Heart left ventricle (tissue), 16 donors: ENCODE measurements around the gene DHODH. TPM values are rescaled to one million over a fixed set of nuclear protein-coding genes. Genes with fewer than 3 reads are reported as not detected.
A peak's percentile ranks its signal among the peaks of the same experiment; 100 is the strongest.

Experiments
- ATAC-seq, 4 donors: fragments of 200-7000 bp; cut with Tn5 transposase; one replicate each; pipeline ENCODE4 v1.9.1; 2020 to 2022; ENCODE audit warnings: moderate library complexity in 4 of 4, mild to moderate bottlenecking in 3 of 4, moderate number of reproducible peaks in 1 of 4
- DNase-seq, 5 donors: peaks; one replicate each; pipeline ENCODE4 v3.0.0-alpha.2; 2020
- H3K27ac ChIP-seq, 12 donors: fragments of 200-600 bp; sonication (generic) in 4 of 12; one replicate each; pipeline versions ENCODE4 v1.5.0 to v1.8.0; 2016 to 2022; ENCODE audit warnings: mild to moderate bottlenecking in 2 of 12
- H3K27me3 ChIP-seq, 9 donors: fragments of 200-600 bp; sonication (generic) in 2 of 9; one replicate each; pipeline versions ENCODE4 v1.5.1 to v1.8.0; 2016 to 2022; ENCODE audit warnings: mild to moderate bottlenecking in 3 of 9
- H3K36me3 ChIP-seq, 9 donors: fragments of 200-600 bp; sonication (generic) in 2 of 9; one replicate each; pipeline versions ENCODE4 v1.5.0 to v1.8.0; 2018 to 2022; ENCODE audit warnings: mild to moderate bottlenecking in 2 of 9
- H3K4me1 ChIP-seq, 12 donors: fragments of 200-600 bp; sonication (generic) in 4 of 12; one replicate each; pipeline versions ENCODE4 v1.5.0 to v1.8.0; 2016 to 2022; ENCODE audit warnings: mild to moderate bottlenecking in 3 of 12
- H3K4me3 ChIP-seq, 12 donors: fragments of 200-600 bp; sonication (generic) in 4 of 12; one replicate each; pipeline versions ENCODE4 v1.5.0 to v1.8.0; 2017 to 2022; ENCODE audit warnings: mild to moderate bottlenecking in 9 of 12, moderate library complexity in 4 of 12
- H3K9me3 ChIP-seq, 12 donors: fragments of 200-600 bp; sonication (generic) in 4 of 12; one replicate each; pipeline versions ENCODE4 v1.5.0 to v1.8.0; 2016 to 2022; ENCODE audit warnings: mild to moderate bottlenecking in 1 of 12
- POLR2A ChIP-seq, 2 donors: fragments of 450-650 bp; IDR thresholded peaks; one replicate each; pipeline ENCODE4 v1.6.1; 2017; ENCODE audit warnings: antibody characterized with exemption in 2 of 2, mild to moderate bottlenecking in 2 of 2, moderate library complexity in 2 of 2
- WGBS, 4 donors: extraction: QIAGEN DNeasy Blood & Tissue Kit in 2 of 4; methylation state at CpG; one replicate each; pipeline versions ENCODE4 v1.1.5 to v1.1.7; 2013 to 2018; 5-methylcytosine and 5-hydroxymethylcytosine counted together
- intact Hi-C, 10 donors: fragments of 100-400 bp; cut with DNase I; formaldehyde crosslinking; loops; one replicate each; pipeline versions ENCODE4 v1.11.1 to v1.14.2; 2022
- polyA plus RNA-seq, 2 donors: library from polyadenylated mRNA; stranded (reverse); fragments of 200-250 nt; gene quantifications; one replicate each; pipeline ENCODE4 v1.2.3, GENCODE V29; 2013
- total RNA-seq, 9 donors: library from RNA; depleted of rRNA in 2 of 9; stranded (reverse); fragments of >200 nt in 2 of 9; fragmentation: NEBNext Ultra II Directional in 3 of 9; extraction: Animal tissue kit (Norgen Biotek cat#: 25700) in 3 of 9; gene quantifications; one replicate each; pipeline versions ENCODE4 v1.1.0 to v1.2.4, GENCODE V29; 2016 to 2023
- TF ChIP-seq, protein P1 (sequence below), 12 donors: fragments of 200-600 bp; sonication (generic) in 4 of 12; IDR thresholded peaks; one replicate each; pipeline versions ENCODE4 v1.5.0 to v1.8.0; 2018 to 2022; ENCODE audit warnings: antibody characterized with exemption in 12 of 12, mild to moderate bottlenecking in 5 of 12
- donor health status: ischemic (EF 13 %, LVEDD 7.1; RV severe dilation, severe dysfunction).
- donor health status: healthy with polysubstance abuse.
- donor health status: DM: no; HTN: yes; CAD: no.
- donor health status: DM: no; HTN: no; CAD: no.
- donor health status: ischemic (EF 25% LVEDD 6.9; RV normal size, moderate dysfunction).
- donor health status: ischemic (EF 25% LVEDD 5.7; RV mildly dilated, moderate dysfunction).
- donor health status: healthy.
- donor health status: DM: yes; HTN: yes; CAD: no.
- donor health status: ischemic (EF 35%, LVEDD 5.7; RV mildly dilated, moderate dysfunction).
- donor health status: nonischemic (EF 11% LVEDD 7.7; RV severe dilation, severe dysfunction).
- donor health status: DM: yes; HTN: yes; CAD: no.
- donor health status: PGD.
- donor health status: ischemic (EF 29% LVEDD 5.4; RV normal size, mild dysfunction).
- donor health status: nonischemic (EF 23%, LVEDD 6.1; RV moderate dilation, normal function).

DHODH gene
- total and polyA plus RNA-seq, 11 donors: 5.2 to 9.8 (median 7.5) TPM

DNA sequence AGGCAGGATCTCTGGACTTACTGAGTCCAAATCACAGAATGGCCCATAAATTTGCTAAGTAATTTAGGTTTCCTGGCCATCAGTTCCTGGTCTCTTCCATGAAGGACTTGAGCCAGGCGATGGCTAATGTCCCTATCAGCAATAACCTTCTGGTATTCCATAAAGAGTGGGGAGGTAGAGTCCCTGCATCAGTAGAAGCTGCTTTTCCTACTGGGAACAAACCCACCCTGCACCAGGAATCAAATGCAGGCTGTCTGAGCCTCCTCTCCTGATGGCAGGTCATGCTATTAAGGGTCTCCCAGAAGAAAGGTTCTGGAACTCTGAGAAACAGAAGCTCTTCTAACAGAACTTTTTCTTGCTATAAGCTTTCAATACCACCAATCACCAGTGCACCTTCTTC is 53.0 kb downstream of the DHODH start:
- DNase-seq: no peak
- Histone ChIP-seq H3K9me3 (no peaks in the 10 kb centered on the region), H3K4me1 (peaks cover 0 to 1% (median 0%) of the 10 kb centered on the region in 12 donors), H3K4me3 (no peak overlapping the region), H3K27ac (no peak overlapping the region), H3K36me3 (peaks cover 0 to 2% (median 0%) of the 10 kb centered on the region in 9 donors), H3K27me3 (no peaks in the 10 kb centered on the region)
- no peak for TF ChIP-seq POLR2A (IDR thresholded peaks at IDR 0.05)
- TF ChIP-seq, protein P1, sequence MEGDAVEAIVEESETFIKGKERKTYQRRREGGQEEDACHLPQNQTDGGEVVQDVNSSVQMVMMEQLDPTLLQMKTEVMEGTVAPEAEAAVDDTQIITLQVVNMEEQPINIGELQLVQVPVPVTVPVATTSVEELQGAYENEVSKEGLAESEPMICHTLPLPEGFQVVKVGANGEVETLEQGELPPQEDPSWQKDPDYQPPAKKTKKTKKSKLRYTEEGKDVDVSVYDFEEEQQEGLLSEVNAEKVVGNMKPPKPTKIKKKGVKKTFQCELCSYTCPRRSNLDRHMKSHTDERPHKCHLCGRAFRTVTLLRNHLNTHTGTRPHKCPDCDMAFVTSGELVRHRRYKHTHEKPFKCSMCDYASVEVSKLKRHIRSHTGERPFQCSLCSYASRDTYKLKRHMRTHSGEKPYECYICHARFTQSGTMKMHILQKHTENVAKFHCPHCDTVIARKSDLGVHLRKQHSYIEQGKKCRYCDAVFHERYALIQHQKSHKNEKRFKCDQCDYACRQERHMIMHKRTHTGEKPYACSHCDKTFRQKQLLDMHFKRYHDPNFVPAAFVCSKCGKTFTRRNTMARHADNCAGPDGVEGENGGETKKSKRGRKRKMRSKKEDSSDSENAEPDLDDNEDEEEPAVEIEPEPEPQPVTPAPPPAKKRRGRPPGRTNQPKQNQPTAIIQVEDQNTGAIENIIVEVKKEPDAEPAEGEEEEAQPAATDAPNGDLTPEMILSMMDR (IDR thresholded peaks at IDR 0.05): no peak
- ATAC-seq: no peak
- 90 to 100% (median 96%) methylated on average over 1 of the region's 1 CpG for WGBS, 4 donors
- intact Hi-C loops: loop anchor here in 1 of 10 donors (10.0 kb wide), 1 partner anchor 63 kb away; no protein-coding TSS in a partner anchor

DNA sequence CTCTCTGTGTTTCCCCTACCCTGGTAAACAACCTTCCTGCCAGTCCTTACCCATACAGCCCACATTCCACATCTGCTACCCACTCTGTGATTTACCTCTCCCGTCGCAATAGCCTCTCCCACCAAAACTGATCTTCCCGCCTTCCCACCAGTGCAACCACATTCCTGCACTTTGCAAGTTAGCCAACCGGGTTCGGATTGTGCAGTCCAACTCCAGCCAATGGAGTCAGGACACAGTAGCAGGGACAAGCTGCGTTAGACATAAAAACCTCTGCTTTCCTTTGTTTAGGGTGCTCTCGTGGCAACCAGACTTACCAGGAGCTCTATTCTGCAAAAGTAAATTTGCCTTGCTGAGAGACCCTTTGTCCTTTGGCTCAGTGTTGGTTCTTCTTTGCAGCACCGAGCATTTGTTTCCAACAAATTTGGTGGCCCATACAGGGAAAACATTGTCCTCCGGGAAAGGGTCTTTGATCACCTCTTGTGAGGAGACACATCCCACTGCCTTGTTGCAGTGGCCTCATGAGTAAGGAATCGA is 55.9 kb downstream of the DHODH start:
- Histone ChIP-seq H3K9me3 (no peaks in the 10 kb centered on the region), H3K36me3 (peaks cover 0 to 2% (median 0%) of the 10 kb centered on the region in 9 donors), H3K27ac (no peak overlapping the region), H3K27me3 (no peaks in the 10 kb centered on the region), H3K4me3 (no peak overlapping the region), H3K4me1 (peaks cover 0 to 5% (median 0%) of the 10 kb centered on the region in 12 donors)
- 88 to 93% (median 91%) methylated on average over 10 of the region's 10 CpGs for WGBS, 4 donors
- TF ChIP-seq POLR2A (IDR thresholded peaks at IDR 0.05): no peak
- TF ChIP-seq, protein P1 (IDR thresholded peaks at IDR 0.05): no peak
- DNase-seq (no peak), ATAC-seq (no peak)
- intact Hi-C loops: loop anchor here in 1 of 10 donors (10.0 kb wide), 1 partner anchor 60 kb away; no protein-coding TSS in a partner anchor

DNA sequence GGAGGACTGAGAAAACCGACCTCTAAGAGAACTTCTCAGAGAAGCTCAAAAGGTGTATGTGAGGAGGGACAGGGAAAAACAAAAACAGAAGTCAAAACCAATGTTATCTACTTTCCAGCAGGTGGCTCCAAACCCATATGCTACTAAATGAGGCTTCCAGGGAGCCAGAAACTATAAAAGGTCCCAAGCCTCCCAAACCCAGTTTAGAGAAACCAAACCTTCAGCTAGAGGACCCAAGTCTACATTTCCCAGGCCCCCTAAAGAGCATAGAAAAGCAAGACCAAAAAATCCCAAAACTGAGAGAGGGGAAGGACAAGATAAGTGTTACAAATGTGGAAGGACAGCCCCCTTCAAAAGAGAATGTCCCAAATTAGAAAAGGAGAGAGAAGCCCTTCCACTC is 58.2 kb downstream of the DHODH start:
- H3K27ac ChIP-seq: no peak overlapping the region
- no peak for DNase-seq
- H3K27me3 ChIP-seq: no peaks in the 10 kb centered on the region
- no peak overlapping the region for H3K4me3 ChIP-seq
- 3 to 9% (median 5%) methylated on average over 1 of the region's 1 CpG for WGBS, 4 donors
- H3K4me1 ChIP-seq: peaks cover 0 to 6% (median 0%) of the 10 kb centered on the region in 12 donors
- intact Hi-C loops: loop anchor here in 8 of 10 donors (1.0 to 10.0 kb wide), 4 partner anchors 32 to 58 kb away; no protein-coding TSS in a partner anchor
- peak; percentile 44 to 70 (median 58) for ATAC-seq
- H3K9me3 ChIP-seq: no peaks in the 10 kb centered on the region
- no peak for TF ChIP-seq POLR2A (IDR thresholded peaks at IDR 0.05)
- TF ChIP-seq, protein P1 (IDR thresholded peaks at IDR 0.05): peak; percentile 38 to 67 (median 54)
- H3K36me3 ChIP-seq: peaks cover 0 to under 1% (median 0%) of the 10 kb centered on the region in 9 donors

DNA sequence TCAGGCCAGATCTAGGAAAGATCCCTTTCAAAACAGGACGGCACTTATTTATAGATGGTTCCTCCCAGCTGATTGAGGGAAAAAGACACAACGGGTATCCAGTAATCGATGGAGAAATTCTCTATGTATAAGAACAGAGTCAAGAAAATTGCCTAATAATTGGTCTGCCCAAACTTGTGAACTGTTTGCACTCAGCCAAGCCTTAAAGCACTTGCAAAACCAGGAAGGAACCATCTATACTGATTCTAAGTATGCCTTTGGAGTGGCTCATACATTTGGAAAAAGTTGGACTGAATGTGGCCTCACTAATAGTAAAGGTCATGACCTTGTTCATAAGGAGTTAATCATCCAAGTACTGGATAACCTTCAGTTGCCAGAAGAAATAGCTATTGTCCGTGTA is 60.4 kb downstream of the DHODH start:
- no peaks in the 10 kb centered on the region for H3K27me3 ChIP-seq
- H3K4me1 ChIP-seq: peaks cover 0 to 25% (median 7%) of the 10 kb centered on the region in 12 donors
- ATAC-seq (no peak), DNase-seq (no peak)
- no peaks in the 10 kb centered on the region for H3K36me3 ChIP-seq
- H3K27ac ChIP-seq: no peak overlapping the region
- WGBS, 4 donors: 73 to 82% (median 77%) methylated on average over 4 of the region's 4 CpGs
- no peaks in the 10 kb centered on the region for H3K9me3 ChIP-seq
- no peak overlapping the region for H3K4me3 ChIP-seq
- intact Hi-C loops: loop anchor here in 1 of 10 donors (10.0 kb wide), 1 partner anchor 56 kb away; no protein-coding TSS in a partner anchor
- TF ChIP-seq, protein P1 (IDR thresholded peaks at IDR 0.05): no peak
- TF ChIP-seq POLR2A (IDR thresholded peaks at IDR 0.05): no peak
